ENCODE results near the gene SDK1. TPM values are rescaled to one million over a fixed set of nuclear protein-coding genes. Genes with fewer than 3 reads are reported as not detected.

SDK1 gene
- total and polyA plus RNA-seq, 2 donors (not counting 3 experiments of a cell fraction or from before 2014, with no cell fraction given) = 1.6 to 3.9 TPM

- intact Hi-C loops (cut with micrococcal nuclease) (loop anchor here (10.0 kb wide), 1 partner anchor 532 kb away; no protein-coding TSS in a partner anchor), dilution Hi-C loops (cut with MboI; ENCODE audit: extremely low pct_ligation_motif_present, low sequenced_read_pairs) (no loop called here)
- FAIRE-seq (no peak), DNase-seq (ENCODE audit: low read depth, low spot score) (no peak)
- no peak overlapping the region for H3K4me3 ChIP-seq (replicated peaks in 1 of 3; ENCODE audit: insufficient read depth in 1 of 3, low read depth in 1 of 3, low read length in 3 of 3)
- H3K36me3 ChIP-seq (ENCODE audit: control insufficient read depth in 2 of 2, extremely low read depth in 1 of 2, insufficient read depth in 2 of 2, low read length in 2 of 2) = no peaks in the 10 kb centered on the region
- no peak for TF ChIP-seq MYC (IDR thresholded peaks at IDR 0.05; ENCODE audit: low read depth, low read length)
- TF ChIP-seq JUN (IDR thresholded peaks at IDR 0.05; ENCODE audit: borderline replicate concordance, insufficient read depth, insufficient read length, low read depth) = no peak
- no peak for TF ChIP-seq EZH2 (IDR thresholded peaks at IDR 0.05; ENCODE audit: borderline replicate concordance, low read depth, low read length, severe bottlenecking)
- no peak for TF ChIP-seq CTCF (IDR thresholded peaks at IDR 0.05; ENCODE audit: extremely low read depth in 1 of 2, insufficient read depth in 1 of 2, low read depth in 1 of 2, low read length in 2 of 2)
- TF ChIP-seq, protein P1, sequence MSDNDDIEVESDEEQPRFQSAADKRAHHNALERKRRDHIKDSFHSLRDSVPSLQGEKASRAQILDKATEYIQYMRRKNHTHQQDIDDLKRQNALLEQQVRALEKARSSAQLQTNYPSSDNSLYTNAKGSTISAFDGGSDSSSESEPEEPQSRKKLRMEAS (IDR thresholded peaks at IDR 0.05; ENCODE audit: insufficient read depth, insufficient read length) = no peak
- no peak for TF ChIP-seq POLR2A (IDR thresholded peaks at IDR 0.05; ENCODE audit: low read depth, low read length)
- TF ChIP-seq POLR2AphosphoS5 (IDR thresholded peaks at IDR 0.05; ENCODE audit: insufficient read depth, low read depth, low read length) = no peak
- no peak for TF ChIP-seq FOS (IDR thresholded peaks at IDR 0.05; ENCODE audit: borderline replicate concordance, insufficient read depth, low read length)
- H3K4me1 ChIP-seq (ENCODE audit: control insufficient read depth, extremely low read depth, insufficient read depth, low read length) = no peaks in the 10 kb centered on the region
- CTCF ChIA-PET = no interaction called here
- H2AFZ ChIP-seq (ENCODE audit: low read depth, low read length) = no peak overlapping the region
- H3K9ac ChIP-seq (replicated peaks; ENCODE audit: extremely low read depth, insufficient read depth, low read length) = no peak overlapping the region
- POLR2A ChIA-PET = no interaction called here
- no peaks in the 10 kb centered on the region for H4K20me1 ChIP-seq (replicated peaks; ENCODE audit: control insufficient read depth, extremely low read depth, insufficient read depth, low read length)
- H3K9me1 ChIP-seq (replicated peaks; ENCODE audit: control insufficient read depth, extremely low read depth, insufficient read depth, low read length) = no peaks in the 10 kb centered on the region
- no peaks in the 10 kb centered on the region for H3K27me3 ChIP-seq (ENCODE audit: control insufficient read depth in 2 of 2, insufficient read depth in 2 of 2, low read length in 2 of 2)
- H3K9me3 ChIP-seq (replicated peaks; ENCODE audit: control insufficient read depth, insufficient read depth, low read length) = no peaks in the 10 kb centered on the region
- no peak overlapping the region for H3K27ac ChIP-seq (ENCODE audit: insufficient read depth, low read depth, low read length)
- H3K4me2 ChIP-seq (ENCODE audit: insufficient read depth, low read length) = no peak overlapping the region
- no peaks in the 10 kb centered on the region for H3K79me2 ChIP-seq (ENCODE audit: control insufficient read depth, insufficient read depth, low read length)
- no TSS peak for BruUV-seq (replicated peaks)
Measured at GRCh38 chr7:4057289-4057616, 756.2 kb downstream of the SDK1 start.

All from endothelial cell of umbilical vein (primary cell).